Subcutaneous adipose tissue (tissue), 4 donors: ENCODE measurements around the gene COL15A1. TPM values are rescaled to one million over a fixed set of nuclear protein-coding genes. Genes with fewer than 3 reads are reported as not detected.

Source experiments
- total RNA-seq, 4 donors: library from RNA; depleted of rRNA; stranded (reverse); fragments of >200 nt; gene quantifications; one replicate each; pipeline ENCODE4 v1.1.0, GENCODE V29; 2016
- TF ChIP-seq, protein P1 (sequence below): fragments of 450-650 bp; IDR thresholded peaks from one replicate; pipeline ENCODE4 v1.5.1; 2016; ENCODE audit warnings: low read depth, mild to moderate bottlenecking, control low read depth, antibody characterized with exemption, moderate library complexity

Gene COL15A1
- total RNA-seq, 4 donors from 2014 or later = 21.2 to 85.5 (median 59.4) TPM

DNA sequence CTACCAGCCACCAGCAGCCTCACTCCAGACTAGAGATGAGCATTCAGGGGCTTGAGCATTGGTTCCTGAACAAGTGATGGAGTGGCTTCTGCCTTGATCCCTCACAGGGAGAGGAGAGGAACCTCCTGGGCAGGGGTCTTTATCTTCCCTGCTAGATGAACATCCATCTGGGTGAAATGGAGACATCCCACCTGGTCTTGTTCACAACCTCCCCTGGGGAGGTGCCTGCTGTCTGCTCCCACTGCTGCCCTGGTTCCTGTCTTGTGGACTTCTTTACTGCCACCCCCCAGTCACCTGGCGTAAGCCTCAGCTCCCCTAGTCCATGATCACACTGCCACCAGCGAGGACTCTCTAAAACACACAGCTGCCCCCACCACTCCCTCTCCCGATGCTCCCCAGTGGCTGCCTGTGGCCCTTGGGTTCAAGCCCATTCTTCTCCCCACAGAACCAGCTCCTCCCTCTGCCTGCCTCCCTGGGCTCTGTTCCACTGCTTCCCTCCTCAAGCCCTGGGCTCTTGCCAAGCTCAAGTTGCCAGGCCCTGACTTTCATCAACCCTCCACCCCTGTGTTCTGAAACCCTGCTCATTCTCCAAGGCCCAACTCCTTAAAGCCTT, 51.5 kb downstream of the COL15A1 start:
- TF ChIP-seq, protein P1, sequence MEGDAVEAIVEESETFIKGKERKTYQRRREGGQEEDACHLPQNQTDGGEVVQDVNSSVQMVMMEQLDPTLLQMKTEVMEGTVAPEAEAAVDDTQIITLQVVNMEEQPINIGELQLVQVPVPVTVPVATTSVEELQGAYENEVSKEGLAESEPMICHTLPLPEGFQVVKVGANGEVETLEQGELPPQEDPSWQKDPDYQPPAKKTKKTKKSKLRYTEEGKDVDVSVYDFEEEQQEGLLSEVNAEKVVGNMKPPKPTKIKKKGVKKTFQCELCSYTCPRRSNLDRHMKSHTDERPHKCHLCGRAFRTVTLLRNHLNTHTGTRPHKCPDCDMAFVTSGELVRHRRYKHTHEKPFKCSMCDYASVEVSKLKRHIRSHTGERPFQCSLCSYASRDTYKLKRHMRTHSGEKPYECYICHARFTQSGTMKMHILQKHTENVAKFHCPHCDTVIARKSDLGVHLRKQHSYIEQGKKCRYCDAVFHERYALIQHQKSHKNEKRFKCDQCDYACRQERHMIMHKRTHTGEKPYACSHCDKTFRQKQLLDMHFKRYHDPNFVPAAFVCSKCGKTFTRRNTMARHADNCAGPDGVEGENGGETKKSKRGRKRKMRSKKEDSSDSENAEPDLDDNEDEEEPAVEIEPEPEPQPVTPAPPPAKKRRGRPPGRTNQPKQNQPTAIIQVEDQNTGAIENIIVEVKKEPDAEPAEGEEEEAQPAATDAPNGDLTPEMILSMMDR = no peak

DNA sequence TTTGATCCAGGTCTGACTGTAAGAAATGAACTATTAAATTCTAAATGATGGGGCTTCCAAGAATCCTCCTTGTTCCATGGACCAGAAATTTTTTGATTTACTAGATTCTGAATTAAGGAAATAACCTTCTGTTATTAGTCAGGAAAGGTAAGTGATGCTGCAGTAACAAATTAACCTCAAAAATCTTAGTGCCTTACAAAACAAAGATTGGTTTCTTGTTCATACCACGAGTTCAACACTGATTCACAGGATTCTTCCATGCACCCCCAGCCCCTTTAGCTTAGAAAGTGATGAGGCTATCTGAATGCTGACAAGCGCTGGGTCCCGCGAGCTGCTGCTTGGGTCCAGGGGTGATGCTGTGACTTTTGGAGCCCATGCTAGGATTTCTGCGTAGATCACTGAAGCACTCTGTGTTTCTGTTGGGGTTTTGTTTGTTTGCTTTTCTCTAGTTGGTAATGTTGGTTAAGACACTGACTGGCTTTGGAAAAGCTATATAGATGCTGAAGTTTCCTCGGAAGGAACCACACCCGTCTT, 52.3 kb downstream of the COL15A1 start:
- TF ChIP-seq, protein P1 = no peak

DNA sequence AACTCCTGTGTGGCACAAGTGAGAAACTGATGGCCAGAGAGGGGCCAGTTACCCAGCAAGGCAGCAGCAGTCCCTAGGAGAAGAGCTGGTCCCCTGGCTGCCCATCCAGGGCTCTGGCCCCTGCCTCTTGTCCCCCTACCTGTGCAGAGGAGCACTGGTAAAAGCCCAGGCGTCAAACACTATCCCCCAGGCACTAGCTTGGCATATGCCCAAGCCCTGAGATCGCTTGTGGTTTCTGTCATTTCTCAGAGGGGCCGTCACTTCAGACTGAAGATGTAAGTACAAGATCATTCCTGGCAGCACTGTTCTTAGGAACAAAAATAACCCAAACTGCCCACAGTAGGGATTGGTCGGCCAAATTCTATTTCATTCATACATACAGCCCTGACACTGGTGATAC, 53.9 kb downstream of the COL15A1 start:
- TF ChIP-seq, protein P1 = no peak

DNA sequence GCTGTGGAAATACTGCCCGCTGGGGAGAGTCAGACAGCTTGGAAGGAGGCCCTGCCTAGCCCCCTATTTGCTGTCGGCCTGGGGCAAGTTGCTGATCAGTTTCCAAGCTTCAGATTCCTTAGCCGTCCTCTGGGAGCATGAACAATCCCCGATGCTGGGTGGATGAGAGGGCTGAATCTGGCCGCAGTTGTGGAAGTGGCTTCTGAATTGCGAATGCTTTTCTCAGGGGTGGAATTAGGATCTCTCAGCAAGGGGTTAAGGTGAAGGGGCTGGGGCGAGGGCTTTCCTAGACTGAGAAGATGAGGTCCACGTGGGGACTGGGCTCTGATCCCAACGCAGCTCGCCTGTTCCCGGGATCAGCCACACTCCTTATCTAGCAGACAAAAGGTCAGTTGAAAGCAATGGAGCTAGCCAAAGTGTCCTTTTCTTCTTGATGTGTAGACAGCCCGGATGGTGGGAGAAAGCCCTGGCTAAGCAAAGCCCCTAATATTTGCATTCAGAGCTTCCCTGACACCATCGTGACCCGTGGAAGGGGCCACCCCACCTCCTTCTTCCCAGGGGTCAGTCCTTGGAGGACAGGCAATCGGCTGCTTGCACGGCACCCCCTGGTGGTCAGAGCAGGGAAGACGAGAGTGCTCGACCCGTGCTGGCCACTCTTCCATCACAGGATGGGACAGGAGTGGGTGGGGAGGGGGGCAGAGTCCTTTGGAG, 54.9 kb downstream of the COL15A1 start:
- TF ChIP-seq, protein P1 = no peak

DNA sequence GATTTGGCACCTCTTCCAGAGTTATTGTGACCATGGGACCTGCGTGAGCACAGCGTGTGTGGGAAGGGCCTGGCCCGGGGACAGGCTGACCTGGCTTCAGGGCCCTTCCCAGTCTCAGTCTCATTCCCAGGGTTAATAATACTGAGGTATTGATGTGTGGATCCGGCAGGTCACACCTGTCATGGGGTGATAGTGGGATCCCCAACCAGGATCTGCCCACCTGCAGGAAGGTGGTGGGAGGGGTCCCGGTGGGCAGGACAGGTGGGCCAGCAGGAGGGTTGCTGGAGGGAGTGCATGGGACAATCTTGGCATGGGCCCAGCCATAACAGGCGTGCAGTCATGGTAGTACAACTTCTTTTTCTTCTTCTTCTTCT, 55.4 kb downstream of the COL15A1 start:
- TF ChIP-seq, protein P1 = no peak

DNA sequence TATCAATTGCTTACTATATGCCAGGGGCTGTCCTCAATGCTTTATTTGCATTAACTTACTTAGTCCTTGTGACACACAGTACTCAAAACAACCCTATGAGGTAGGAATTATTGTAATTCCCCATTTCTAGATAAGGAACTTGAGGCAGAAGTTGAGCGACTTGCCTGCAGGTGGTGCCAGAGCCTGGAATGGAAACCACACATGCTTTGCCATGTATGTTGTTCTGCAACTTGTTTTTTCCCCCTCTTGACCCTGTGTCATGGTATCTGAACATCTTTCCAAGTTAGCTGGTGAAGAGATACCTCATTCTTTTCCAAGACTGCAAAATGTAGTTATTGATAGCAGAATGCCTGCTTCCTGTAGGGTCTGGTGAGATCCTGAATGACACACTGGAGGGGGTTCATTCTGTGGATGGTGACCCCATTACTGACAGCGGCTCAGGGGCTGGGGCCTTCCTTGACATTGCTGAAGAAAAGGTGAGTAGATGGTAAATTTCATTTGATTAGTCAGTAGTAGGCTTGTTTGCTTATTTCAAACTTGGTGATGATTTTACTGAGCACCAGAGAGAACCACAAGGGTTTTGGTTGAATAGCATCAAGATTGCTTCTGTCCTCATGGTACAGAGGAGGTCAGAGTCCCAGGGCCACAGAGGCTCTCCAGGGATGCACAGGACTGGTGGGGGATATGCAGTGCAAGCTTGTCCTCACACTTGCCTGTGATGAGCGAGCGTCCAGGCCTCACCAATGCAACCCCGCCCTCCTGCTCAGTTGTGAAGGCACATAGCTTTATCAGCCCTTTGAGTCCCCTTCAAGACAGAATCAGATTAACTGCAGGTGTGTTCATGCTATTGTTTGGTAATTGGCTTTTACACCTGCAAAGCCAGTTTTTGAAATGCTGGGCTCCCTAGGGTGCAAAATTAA, 57.0 kb downstream of the COL15A1 start:
- TF ChIP-seq, protein P1 = no peak

DNA sequence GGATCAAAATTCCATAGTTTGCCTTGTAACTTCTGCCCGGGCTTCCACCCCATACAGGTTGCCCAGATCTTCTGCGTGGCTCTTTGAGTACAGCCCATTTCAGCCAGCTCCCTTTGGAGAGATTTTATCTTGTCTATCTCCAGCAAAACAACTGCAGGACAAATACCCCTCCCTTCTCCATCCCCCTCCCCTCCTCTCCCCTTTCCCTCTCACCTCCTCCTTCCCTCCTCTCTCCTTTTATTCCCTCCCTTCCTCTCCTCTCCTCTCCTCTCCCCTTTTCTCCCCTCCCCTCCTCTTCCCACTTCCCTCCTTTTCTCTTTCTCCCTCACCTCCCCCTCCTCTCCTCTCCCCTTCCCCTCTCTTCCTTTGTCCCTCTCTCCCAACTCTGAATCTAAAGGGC, 58.2 kb downstream of the COL15A1 start:
- TF ChIP-seq, protein P1 = no peak
